ENCODE results near the gene BASP1. TPM values are rescaled to one million over a fixed set of nuclear protein-coding genes. Genes with fewer than 3 reads are reported as not detected.

BASP1 gene, protein sequence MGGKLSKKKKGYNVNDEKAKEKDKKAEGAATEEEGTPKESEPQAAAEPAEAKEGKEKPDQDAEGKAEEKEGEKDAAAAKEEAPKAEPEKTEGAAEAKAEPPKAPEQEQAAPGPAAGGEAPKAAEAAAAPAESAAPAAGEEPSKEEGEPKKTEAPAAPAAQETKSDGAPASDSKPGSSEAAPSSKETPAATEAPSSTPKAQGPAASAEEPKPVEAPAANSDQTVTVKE
- total RNA-seq (2021; fragmentation: NEBNext Ultra II Directional; extraction: Animal tissue kit (Norgen Biotek cat#: 25700)) = 100 to 1,000 TPM; 101 to 158 (median 151) TPM
- long read RNA-seq, partial matches to known transcripts = 0 of 11 reads
- long read RNA-seq, other reads (novel, unspliced or antisense) = 10 of 11 reads

DNA sequence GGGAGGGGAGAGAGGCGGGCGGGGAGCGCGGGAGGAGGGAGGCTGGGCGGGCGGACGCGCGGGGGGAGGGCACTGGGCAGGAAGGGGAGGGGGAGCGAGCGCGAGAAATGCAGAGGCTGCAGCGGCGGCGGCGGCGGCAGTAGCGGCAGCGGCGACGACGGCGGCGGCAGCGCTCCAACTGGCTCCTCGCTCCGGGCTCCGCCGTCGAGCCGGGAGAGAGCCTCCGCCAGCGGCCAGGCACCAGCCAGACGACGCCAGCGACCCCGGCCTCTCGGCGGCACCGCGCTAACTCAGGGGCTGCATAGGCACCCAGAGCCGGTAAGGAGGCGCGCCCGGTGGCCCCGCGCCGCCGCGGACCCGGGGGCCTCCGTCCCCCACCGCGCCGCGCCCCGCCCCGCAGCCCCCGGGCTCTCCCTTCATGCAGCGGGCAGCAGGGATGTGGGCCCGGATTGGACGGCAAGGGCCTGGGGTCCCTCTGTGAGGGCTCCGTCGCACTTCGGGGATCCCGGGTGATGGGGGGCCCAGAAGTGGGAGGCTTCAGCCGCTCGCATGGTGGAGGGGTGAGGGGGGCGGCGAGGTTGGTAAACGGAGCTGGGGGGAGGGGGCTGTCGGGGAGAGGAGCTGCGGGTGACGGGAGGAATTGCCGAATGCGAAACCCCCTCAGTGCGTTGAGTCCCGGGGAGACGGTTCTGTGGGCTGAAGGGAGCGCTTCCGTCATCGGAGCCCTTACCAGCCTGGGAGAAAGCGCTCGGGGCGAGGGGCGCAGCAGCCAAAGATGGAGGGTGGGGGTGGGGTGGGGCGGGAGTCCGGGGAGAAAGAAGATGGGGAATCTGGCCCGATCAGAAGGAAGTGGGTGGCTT lies at the start of gene BASP1:
TSS of gene BASP1 (plus strand) at position 139 of the 860 bp plus-strand sequence. CDS start 57,586 bp downstream, outside the sequence.
- Mint-ChIP-seq H3K9me3 (no peaks in the 10 kb centered on the region), H3K36me3 (ENCODE audit: low read depth) (peaks cover 19% of the 10 kb centered on the region), H3K27me3 (ENCODE audit: insufficient read depth) (no peaks in the 10 kb centered on the region; the same call in none of the 2 replicates), H3K4me3 (peak within 1 kb of the TSS; percentile 98), H3K27ac (peak within 1 kb of the TSS; percentile 82), H3K4me1 (ENCODE audit: low read depth) (peaks cover 49% of the 10 kb centered on the region)
- TF ChIP-seq, protein P1, sequence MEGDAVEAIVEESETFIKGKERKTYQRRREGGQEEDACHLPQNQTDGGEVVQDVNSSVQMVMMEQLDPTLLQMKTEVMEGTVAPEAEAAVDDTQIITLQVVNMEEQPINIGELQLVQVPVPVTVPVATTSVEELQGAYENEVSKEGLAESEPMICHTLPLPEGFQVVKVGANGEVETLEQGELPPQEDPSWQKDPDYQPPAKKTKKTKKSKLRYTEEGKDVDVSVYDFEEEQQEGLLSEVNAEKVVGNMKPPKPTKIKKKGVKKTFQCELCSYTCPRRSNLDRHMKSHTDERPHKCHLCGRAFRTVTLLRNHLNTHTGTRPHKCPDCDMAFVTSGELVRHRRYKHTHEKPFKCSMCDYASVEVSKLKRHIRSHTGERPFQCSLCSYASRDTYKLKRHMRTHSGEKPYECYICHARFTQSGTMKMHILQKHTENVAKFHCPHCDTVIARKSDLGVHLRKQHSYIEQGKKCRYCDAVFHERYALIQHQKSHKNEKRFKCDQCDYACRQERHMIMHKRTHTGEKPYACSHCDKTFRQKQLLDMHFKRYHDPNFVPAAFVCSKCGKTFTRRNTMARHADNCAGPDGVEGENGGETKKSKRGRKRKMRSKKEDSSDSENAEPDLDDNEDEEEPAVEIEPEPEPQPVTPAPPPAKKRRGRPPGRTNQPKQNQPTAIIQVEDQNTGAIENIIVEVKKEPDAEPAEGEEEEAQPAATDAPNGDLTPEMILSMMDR (IDR thresholded peaks at IDR 0.05) = no peak
- peak; percentile 65 for DNase-seq

DNA sequence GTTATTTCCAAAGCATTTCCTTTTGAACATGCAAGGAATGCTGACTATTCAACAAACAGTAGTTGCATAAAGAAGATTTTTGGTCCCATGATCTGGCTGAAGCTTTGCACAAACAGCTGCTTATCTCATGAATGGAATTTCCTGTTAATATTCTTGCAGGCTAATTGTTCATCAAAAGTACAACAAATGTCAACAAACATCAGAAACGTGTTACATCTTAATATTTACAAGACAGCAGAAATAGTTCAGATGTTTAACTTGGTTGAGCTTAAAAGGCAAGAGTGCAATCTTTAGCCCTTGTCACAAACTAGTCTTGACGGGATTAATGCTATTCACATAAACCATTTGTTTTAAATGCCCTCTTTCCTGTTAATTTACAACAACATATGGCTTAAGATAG lies 47.9 kb upstream of the BASP1 start:
- peak; percentile 85 for DNase-seq
- TF ChIP-seq, protein P1 (IDR thresholded peaks at IDR 0.05) = no peak
- H3K4me1 Mint-ChIP-seq (ENCODE audit: low read depth) = peaks cover 55% of the 10 kb centered on the region

DNA sequence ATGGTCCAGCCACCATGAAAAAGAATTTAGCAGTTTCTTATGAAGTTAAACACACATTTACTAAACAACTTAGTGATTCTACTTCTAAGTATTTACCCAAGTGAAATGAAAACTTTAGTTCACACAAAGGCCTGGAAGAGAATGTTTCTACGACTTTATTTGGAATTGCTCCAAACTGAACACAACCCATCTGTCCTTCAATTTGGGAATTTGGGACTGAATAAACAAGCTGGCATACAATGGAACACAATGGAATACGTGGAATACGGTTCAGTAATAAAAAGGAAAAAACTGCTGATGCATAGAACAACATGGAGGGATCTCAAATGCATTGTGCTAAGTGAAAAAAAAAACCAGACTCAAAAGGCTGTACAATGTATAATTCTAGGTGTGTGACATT lies 44.6 kb upstream of the BASP1 start:
- H3K4me3 Mint-ChIP-seq = no peak overlapping the region
- no peak for DNase-seq
- H3K36me3 Mint-ChIP-seq (ENCODE audit: low read depth) = peaks cover 14% of the 10 kb centered on the region
- H3K4me1 Mint-ChIP-seq (ENCODE audit: low read depth) = peaks cover 50% of the 10 kb centered on the region
- TF ChIP-seq, protein P1 (IDR thresholded peaks at IDR 0.05) = no peak
- H3K27ac Mint-ChIP-seq = no peak overlapping the region
- H3K9me3 Mint-ChIP-seq = no peaks in the 10 kb centered on the region
- no peaks in the 10 kb centered on the region for H3K27me3 Mint-ChIP-seq (ENCODE audit: insufficient read depth)

More for the DNA sequence above, 47.9 kb upstream of the BASP1 start:
- H3K27me3 Mint-ChIP-seq (ENCODE audit: insufficient read depth) = no peaks in the 10 kb centered on the region
- no peaks in the 10 kb centered on the region for H3K9me3 Mint-ChIP-seq
- peak overlapping the region; percentile 53 for H3K27ac Mint-ChIP-seq
- H3K4me3 Mint-ChIP-seq = peak overlapping the region; percentile 41
- H3K36me3 Mint-ChIP-seq (ENCODE audit: low read depth) = peaks cover 8% of the 10 kb centered on the region

DNA sequence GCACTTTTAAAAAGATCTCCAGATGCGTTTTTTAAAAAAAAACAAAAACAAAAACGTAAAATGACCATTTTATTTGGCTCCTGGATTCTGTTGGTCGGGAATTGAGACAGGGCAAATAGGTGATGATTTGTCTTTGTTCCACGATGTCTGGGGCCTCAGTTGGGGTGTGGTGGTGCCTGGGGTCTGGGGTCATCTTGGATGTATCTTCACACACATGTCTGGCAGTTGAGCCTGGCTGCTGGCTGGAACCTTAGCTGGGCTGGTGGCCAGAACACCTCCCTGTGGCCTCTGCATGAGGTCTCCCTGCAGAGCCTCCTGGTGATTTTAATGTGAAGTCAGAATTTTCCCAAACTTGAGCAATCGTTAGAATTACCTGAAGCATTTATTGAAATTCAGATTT lies 42.5 kb upstream of the BASP1 start:
- DNase-seq = no peak
- H3K4me3 Mint-ChIP-seq = no peak overlapping the region
- peaks cover 48% of the 10 kb centered on the region for H3K4me1 Mint-ChIP-seq (ENCODE audit: low read depth)
- H3K27me3 Mint-ChIP-seq (ENCODE audit: insufficient read depth) = no peaks in the 10 kb centered on the region
- peaks cover 14% of the 10 kb centered on the region for H3K36me3 Mint-ChIP-seq (ENCODE audit: low read depth)
- H3K27ac Mint-ChIP-seq = no peak overlapping the region
- H3K9me3 Mint-ChIP-seq = no peaks in the 10 kb centered on the region
- TF ChIP-seq, protein P1 (IDR thresholded peaks at IDR 0.05) = no peak

DNA sequence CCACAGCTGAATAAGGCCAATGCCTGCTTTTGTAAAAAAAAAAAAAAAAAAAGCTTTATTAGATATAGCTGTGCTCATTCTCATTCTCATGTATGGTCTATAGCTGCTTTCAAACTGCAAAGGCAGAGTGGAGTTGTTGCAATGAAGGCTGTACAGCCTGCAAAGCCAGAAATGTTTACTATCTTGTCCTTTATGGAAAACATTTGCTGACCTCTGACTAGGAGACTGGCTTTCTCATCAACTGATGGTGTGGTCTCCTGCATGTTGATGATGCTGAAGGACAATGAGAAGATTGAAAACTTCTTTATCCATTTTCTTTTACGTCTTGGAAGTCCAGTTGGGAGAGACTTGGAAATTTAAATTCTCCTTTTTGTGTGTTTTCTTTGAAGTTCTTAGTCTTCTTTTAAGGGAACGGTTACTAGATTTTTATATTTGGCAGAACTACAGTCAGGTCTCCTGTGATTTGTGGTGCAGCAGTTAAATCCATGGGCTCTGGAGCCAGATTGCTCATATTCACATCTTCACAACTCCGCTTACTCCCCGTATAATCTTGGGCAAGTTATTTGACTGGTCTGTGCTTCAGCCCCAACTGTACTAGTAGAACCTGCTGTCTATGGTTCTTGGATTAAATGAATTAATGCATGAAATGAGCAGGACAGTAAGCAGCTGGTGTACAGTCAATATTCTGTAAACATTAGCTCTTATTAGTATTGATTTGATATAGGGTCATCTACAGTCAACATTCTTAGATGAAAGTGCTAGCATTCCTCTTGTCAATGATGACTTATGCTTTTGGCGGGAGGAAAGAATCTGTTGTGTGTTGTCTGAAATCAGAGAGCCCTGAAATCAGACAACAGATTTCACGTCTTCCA lies 39.7 kb upstream of the BASP1 start:
- DNase-seq = no peak
- Mint-ChIP-seq H3K36me3 (ENCODE audit: low read depth) (peaks cover 11% of the 10 kb centered on the region), H3K27me3 (ENCODE audit: insufficient read depth) (no peaks in the 10 kb centered on the region), H3K9me3 (no peaks in the 10 kb centered on the region; the same call in 1 of the 2 replicates), H3K4me1 (ENCODE audit: low read depth) (peaks cover 56% of the 10 kb centered on the region), H3K27ac (no peak overlapping the region), H3K4me3 (no peak overlapping the region)
- TF ChIP-seq, protein P1 (IDR thresholded peaks at IDR 0.05) = no peak
